DOHH2 (cell line): ENCODE results near the gene NEDD4L.

ENCODE experiments used
- H3F3A ChIP-seq: fragments of 200-600 bp; sonication (generic), shearing (Covaris generic); 2 replicates; pipeline ENCODE4 v1.6.0; 2016; ENCODE audit warnings: antibody characterized with exemption, mild to moderate bottlenecking; ENCODE audit not compliant: control insufficient read depth, insufficient read depth
- H3K27ac ChIP-seq: fragments of 200-600 bp; sonication (generic); 2 replicates; pipeline ENCODE4 v1.5.1; 2014; ENCODE audit warnings: low read depth, mild to moderate bottlenecking, low read length, moderate library complexity
- H3K27me3 ChIP-seq: fragments of 200-600 bp; sonication (generic); 2 replicates; pipeline ENCODE4 v1.6.1; 2014; ENCODE audit warnings: mild to moderate bottlenecking, low read length, mixed read lengths; ENCODE audit not compliant: control insufficient read depth
- H3K36me3 ChIP-seq: fragments of 200-600 bp; sonication (generic); 2 replicates; pipeline ENCODE4 v1.6.1; 2014; ENCODE audit warnings: mild to moderate bottlenecking, low read length, moderate library complexity, mixed read lengths; ENCODE audit not compliant: control insufficient read depth
- H3K4me1 ChIP-seq: fragments of 200-600 bp; sonication (generic); 2 replicates; pipeline ENCODE4 v1.6.1; 2014; ENCODE audit warnings: mild to moderate bottlenecking, low read length, mixed read lengths; ENCODE audit not compliant: control insufficient read depth
- H3K4me2 ChIP-seq: fragments of 200-600 bp; sonication (generic); 2 replicates; pipeline ENCODE4 v1.6.0; 2014; ENCODE audit warnings: mild to moderate bottlenecking, low read length, moderate library complexity
- H3K4me3 ChIP-seq: fragments of 200-600 bp; sonication (generic); 2 replicates; pipeline ENCODE4 v1.5.1; 2014; ENCODE audit warnings: mild to moderate bottlenecking, low read length, mixed read lengths
- H3K79me2 ChIP-seq: fragments of 200-600 bp; sonication (generic); 2 replicates; pipeline ENCODE4 v1.6.1; 2014; ENCODE audit warnings: mild to moderate bottlenecking, low read length, mixed read lengths; ENCODE audit not compliant: control insufficient read depth
- H3K9me2 ChIP-seq: fragments of 200-600 bp; sonication (generic); replicated peaks from 2 replicates; pipeline ENCODE4 v1.6.1; 2014; ENCODE audit warnings: mild to moderate bottlenecking, low read length, mixed read lengths; ENCODE audit not compliant: control insufficient read depth
- H3K9me3 ChIP-seq: fragments of 200-600 bp; sonication (generic); 2 replicates; pipeline ENCODE4 v1.6.1; 2014; ENCODE audit warnings: antibody characterized with exemption, low read length, mixed read lengths; ENCODE audit not compliant: control insufficient read depth, insufficient read depth
- H4K20me1 ChIP-seq: fragments of 200-600 bp; sonication (generic); 2 replicates; pipeline ENCODE4 v1.6.0; 2014; ENCODE audit warnings: low read depth, mild to moderate bottlenecking, antibody characterized with exemption, low read length, moderate library complexity; ENCODE audit not compliant: control insufficient read depth, insufficient read depth
- EZH2phosphoT487 ChIP-seq: fragments of 200-600 bp; sonication (generic); IDR thresholded peaks from 2 replicates; pipeline ENCODE4 v1.6.1; 2017; ENCODE audit warnings: borderline replicate concordance, mild to moderate bottlenecking, antibody characterized with exemption, low read length, moderate library complexity, mixed read lengths
- TF ChIP-seq, protein P1 (sequence below): fragments of 200-600 bp; sonication (generic); IDR thresholded peaks from one replicate; pipeline ENCODE4 v1.5.1; 2014; ENCODE audit warnings: antibody characterized with exemption, mild to moderate bottlenecking, low read depth, low read length; ENCODE audit not compliant: poor library complexity, severe bottlenecking

NEDD4L gene

DNA sequence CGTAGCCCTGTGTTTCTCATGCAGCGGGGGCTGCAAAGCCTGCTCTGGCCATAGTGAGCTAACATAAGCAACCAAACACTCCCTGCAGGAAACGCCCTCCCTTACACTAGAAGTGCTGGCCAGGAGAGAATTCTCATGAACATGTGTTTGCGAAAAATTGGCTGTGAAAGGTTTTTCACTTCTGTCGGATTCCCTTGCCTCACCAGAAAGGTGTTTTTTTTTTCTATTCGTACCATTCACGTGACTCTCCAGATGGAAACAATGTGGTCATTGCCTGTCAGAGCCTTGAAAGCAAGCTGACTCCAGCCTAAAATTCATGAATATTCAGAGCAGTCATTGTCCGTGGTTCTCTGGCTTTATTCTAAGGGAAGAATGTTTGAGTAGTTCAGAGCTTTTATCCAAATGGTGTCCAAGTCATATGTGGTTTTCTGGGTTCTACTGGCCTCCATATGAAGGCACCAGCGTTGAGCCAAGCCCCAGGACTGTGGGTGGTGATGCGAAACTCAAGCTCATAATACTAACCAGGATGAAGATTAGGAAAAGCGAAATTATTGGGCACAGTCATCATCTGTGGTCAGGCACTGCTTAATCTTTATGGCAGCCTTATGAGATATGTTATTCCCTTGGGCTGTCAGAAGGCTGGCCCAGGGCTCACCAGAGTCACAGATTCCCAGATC lies 348.4 kb downstream of the NEDD4L start:
- Histone ChIP-seq H3K9me3 (no peaks in the 10 kb centered on the region), H3K4me3 (no peak overlapping the region), H3K27me3 (no peaks in the 10 kb centered on the region), H3K27ac (no peak overlapping the region), H3K9me2 (no peaks in the 10 kb centered on the region), H3K4me2 (no peak overlapping the region), H4K20me1 (no peaks in the 10 kb centered on the region), H3K4me1 (no peaks in the 10 kb centered on the region), H3K36me3 (peaks cover 86% of the 10 kb centered on the region), H3F3A (no peaks in the 10 kb centered on the region), H3K79me2 (no peaks in the 10 kb centered on the region)
- no peak for TF ChIP-seq EZH2phosphoT487
- TF ChIP-seq, protein P1, sequence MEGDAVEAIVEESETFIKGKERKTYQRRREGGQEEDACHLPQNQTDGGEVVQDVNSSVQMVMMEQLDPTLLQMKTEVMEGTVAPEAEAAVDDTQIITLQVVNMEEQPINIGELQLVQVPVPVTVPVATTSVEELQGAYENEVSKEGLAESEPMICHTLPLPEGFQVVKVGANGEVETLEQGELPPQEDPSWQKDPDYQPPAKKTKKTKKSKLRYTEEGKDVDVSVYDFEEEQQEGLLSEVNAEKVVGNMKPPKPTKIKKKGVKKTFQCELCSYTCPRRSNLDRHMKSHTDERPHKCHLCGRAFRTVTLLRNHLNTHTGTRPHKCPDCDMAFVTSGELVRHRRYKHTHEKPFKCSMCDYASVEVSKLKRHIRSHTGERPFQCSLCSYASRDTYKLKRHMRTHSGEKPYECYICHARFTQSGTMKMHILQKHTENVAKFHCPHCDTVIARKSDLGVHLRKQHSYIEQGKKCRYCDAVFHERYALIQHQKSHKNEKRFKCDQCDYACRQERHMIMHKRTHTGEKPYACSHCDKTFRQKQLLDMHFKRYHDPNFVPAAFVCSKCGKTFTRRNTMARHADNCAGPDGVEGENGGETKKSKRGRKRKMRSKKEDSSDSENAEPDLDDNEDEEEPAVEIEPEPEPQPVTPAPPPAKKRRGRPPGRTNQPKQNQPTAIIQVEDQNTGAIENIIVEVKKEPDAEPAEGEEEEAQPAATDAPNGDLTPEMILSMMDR, result no peak

DNA sequence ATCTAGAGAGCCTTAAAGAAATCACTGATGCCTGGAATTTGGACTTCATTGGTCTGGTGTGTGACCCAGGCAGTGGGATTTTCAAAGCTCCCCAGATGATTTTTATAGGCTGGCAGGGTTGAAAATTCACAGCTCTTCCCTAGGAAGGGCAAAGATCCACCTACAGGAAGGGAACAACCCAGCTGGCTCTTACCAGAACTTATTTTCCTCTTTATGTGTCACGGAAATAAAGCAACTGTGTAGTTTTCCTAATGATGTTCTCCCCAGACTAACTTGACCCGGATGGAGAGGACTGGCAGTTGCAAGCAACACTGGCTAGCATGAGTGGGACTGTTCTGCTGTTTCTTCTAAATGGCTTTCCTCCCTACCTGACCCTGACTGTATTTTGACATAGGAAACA lies 349.3 kb downstream of the NEDD4L start:
- TF ChIP-seq, protein P1, result no peak
- TF ChIP-seq EZH2phosphoT487, result no peak
- no peaks in the 10 kb centered on the region for H3K4me1 ChIP-seq
- H3F3A ChIP-seq, result no peaks in the 10 kb centered on the region
- H3K9me3 ChIP-seq, result no peaks in the 10 kb centered on the region
- no peak overlapping the region for H3K27ac ChIP-seq
- peaks cover 79% of the 10 kb centered on the region for H3K36me3 ChIP-seq
- no peak overlapping the region for H3K4me2 ChIP-seq
- no peak overlapping the region for H3K4me3 ChIP-seq
- H3K9me2 ChIP-seq, result no peaks in the 10 kb centered on the region
- H3K79me2 ChIP-seq, result no peaks in the 10 kb centered on the region
- no peaks in the 10 kb centered on the region for H3K27me3 ChIP-seq
- H4K20me1 ChIP-seq, result no peaks in the 10 kb centered on the region

DNA sequence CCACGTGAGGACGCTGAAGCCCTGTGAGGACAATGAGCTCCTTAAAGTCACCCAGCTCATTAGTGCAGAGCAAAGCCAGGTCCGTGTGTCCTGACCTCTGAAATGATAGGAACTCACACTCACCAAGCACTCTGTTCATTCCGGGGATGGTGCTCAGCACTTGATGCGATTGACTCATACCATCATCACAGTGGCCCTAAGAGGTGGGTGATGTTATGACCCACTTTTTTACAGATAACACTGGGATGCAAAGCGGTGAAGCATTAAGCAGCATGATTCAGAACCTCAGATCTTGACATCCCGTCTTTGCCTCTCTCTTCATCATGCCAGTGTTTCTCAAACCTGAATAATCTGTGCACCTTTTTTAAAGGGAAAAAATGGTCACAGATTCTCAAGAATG lies 350.0 kb downstream of the NEDD4L start:
- Histone ChIP-seq H3K79me2 (no peaks in the 10 kb centered on the region), H3K36me3 (peaks cover 71% of the 10 kb centered on the region), H3F3A (no peaks in the 10 kb centered on the region), H3K9me2 (no peaks in the 10 kb centered on the region), H3K27me3 (no peaks in the 10 kb centered on the region), H3K4me2 (no peak overlapping the region), H3K9me3 (no peaks in the 10 kb centered on the region), H3K4me3 (no peak overlapping the region), H3K4me1 (no peaks in the 10 kb centered on the region), H4K20me1 (no peaks in the 10 kb centered on the region), H3K27ac (no peak overlapping the region)
- TF ChIP-seq, protein P1, result no peak
- TF ChIP-seq EZH2phosphoT487, result no peak
